Measurements from ENCODE around the gene NOS1AP.
A peak's percentile ranks its signal among the peaks of the same experiment; 100 is the strongest.

Gene NOS1AP

DNA sequence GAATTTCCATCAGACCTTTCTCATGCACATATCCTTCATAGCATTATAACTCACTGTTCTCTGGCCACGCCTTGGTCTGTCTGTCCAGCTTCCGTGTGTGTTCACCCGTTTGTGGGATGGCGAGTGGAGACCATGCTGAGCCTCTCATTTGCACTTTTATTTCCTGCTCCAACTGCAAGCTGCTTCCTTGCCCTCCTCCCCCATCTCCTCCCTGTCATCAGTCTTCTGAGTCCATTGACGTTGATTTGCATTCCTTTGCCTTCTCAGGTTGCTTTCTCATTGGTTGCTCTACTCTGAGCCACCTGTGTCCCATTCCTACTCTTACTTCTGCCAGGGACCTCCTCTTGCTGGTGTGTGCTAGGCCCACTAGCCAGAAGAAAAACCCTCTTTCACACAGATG lies 146.4 kb downstream of the NOS1AP start:
- DNase-seq (no peak), ATAC-seq (no peak)
- peak overlapping the region in 1 of 2 donors; percentile 1 for H3K27ac Mint-ChIP-seq
- no peaks in the 10 kb centered on the region for H3K9me3 Mint-ChIP-seq
- H3K4me1 Mint-ChIP-seq = no peaks in the 10 kb centered on the region
- H3K4me3 Mint-ChIP-seq = no peak overlapping the region
- peaks cover 41% of the 10 kb centered on the region for H3K27me3 Mint-ChIP-seq

DNA sequence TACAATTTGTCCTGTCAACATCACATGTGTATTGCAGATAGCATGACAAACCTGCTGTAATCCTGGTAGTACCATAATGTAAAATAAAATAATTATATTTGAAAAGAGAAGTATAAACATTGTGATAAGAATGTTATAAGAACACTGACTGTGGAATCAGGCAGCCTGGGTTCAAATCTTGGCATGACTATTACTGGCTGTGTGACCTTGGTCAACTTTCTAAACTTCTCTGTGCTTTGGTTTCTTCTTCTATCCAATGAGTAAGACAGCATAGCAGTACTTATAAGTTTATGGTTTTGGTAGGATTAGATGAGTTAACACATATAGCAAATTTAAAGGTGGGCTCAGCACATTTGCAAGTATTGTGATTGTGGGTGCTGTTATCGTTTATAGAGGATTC lies 147.1 kb downstream of the NOS1AP start:
- H3K27me3 Mint-ChIP-seq = peaks cover 42% of the 10 kb centered on the region
- H3K9me3 Mint-ChIP-seq = no peaks in the 10 kb centered on the region
- H3K4me1 Mint-ChIP-seq = no peaks in the 10 kb centered on the region
- H3K4me3 Mint-ChIP-seq = no peak overlapping the region
- DNase-seq (no peak), ATAC-seq (no peak)
- no peak overlapping the region for H3K27ac Mint-ChIP-seq

DNA sequence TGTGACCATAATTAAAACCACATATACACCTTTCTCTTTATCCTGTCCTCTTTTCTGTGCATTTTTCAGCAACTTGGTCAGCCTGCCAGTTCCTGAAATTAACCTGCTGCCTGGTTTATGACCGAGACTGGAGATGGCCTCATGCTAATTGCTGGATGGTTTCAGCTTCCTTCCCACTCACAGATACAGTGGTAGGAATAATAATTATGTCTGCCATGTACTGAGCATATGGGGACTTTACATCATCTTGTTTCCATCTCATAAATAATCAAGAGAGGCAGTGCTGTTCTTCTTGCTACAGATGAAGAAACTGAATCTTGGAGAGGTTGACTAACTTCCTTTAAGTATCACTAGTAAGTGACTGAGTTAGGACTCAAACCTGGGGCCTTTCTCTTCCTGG lies 148.2 kb downstream of the NOS1AP start:
- no peaks in the 10 kb centered on the region for H3K4me1 Mint-ChIP-seq
- H3K4me3 Mint-ChIP-seq = no peak overlapping the region
- DNase-seq = no peak
- no peaks in the 10 kb centered on the region for H3K9me3 Mint-ChIP-seq
- ATAC-seq = no peak
- H3K27me3 Mint-ChIP-seq = peaks cover 42% of the 10 kb centered on the region
- no peak overlapping the region for H3K27ac Mint-ChIP-seq

DNA sequence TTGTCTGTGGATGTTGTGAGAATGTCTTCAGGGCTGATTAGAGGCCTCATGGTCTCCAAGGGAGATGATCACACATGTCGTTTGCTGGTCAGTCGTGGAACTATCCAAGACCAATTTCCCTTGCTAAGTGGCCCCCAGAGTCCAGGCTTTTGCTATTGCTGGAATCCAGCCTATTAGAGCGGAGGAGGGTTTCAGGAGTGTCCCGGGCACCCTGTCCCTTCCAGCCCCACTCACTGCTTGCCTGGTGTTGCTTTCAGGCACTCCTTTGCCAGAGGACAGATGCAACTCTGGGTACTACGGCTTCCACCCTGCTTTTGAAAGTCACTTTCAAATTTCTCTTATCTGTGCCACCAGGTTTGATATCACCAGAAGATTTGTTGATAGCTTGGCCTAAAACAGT lies 149.1 kb downstream of the NOS1AP start:
- Mint-ChIP-seq H3K9me3 (no peaks in the 10 kb centered on the region), H3K4me3 (no peak overlapping the region), H3K4me1 (no peaks in the 10 kb centered on the region), H3K27ac (no peak overlapping the region), H3K27me3 (peaks cover 42% of the 10 kb centered on the region)
- no peak for ATAC-seq
- no peak for DNase-seq

DNA sequence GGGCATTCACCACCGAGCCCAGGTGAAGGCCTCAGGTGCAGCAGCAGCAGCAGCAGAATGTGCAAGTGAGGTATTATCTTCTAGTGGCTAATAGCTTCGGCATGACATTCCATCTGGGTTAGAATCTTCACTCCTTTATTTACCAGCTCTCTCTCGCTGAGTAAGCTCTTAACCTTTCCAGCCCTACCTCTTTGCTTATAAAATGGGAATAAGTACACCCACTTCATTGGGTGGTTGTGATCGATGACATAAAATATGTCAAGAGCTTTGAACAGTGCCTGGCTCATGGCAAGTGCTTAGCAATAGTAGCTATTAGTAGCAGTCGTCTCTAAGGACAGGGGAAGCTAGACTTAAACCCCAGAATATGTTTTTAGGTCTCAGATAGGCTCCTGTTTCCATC lies 149.5 kb downstream of the NOS1AP start:
- no peak overlapping the region for H3K27ac Mint-ChIP-seq
- H3K9me3 Mint-ChIP-seq = no peaks in the 10 kb centered on the region
- ATAC-seq = no peak
- no peaks in the 10 kb centered on the region for H3K4me1 Mint-ChIP-seq
- DNase-seq = no peak
- H3K27me3 Mint-ChIP-seq = peaks cover 42% of the 10 kb centered on the region
- no peak overlapping the region for H3K4me3 Mint-ChIP-seq

DNA sequence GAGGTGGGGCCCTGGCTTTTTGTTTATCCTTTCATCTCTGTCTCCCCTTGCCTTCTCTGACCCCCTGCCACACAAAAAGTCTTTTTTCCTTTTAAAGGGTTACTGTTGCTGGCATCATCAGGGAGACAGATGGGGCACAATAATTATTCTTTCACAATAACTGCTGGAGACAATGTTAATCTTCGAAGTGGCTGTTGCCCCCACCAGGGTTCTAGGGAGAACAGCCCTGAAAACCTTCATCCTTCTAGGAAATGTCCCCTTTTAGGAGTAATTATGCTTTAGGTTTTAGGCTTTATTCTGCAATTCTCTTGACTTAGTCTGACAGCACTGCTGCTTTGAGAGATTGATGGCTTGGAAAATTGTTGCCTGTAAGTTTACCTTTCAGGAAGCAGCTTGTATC lies 150.0 kb downstream of the NOS1AP start:
- Mint-ChIP-seq H3K27ac (no peak overlapping the region), H3K27me3 (peaks cover 42% of the 10 kb centered on the region)

DNA sequence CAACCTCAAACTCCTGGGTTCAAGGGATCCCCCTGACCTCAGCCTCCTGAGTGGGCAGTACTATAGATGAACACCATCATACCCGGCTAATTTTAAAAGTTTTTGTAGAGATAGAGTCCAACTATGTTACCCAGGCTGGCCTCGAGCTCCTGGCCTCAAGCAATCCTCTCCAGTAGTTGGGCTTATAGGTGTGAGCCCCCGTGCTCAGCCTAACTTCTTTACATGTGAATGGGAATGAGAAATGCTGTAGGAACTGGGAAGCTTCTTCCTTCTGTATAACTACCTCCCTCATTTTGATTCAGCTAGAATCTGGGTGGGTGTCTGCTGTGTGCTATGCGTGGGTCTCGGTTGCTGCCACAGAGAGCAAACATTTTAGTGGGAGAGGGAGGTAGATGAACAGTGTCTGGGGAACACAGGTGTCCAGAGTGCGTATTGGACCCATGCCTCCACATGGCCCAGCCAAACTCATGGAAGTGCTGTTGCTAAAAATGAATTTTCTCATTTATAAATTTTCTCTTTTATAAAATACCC lies 150.6 kb downstream of the NOS1AP start:
- ATAC-seq = no peak
- H3K27me3 Mint-ChIP-seq = peaks cover 42% of the 10 kb centered on the region
- no peaks in the 10 kb centered on the region for H3K4me1 Mint-ChIP-seq

More for the DNA sequence above, 150.0 kb downstream of the NOS1AP start:
- no peak for DNase-seq
- H3K4me3 Mint-ChIP-seq = no peak overlapping the region
- no peaks in the 10 kb centered on the region for H3K9me3 Mint-ChIP-seq
- H3K4me1 Mint-ChIP-seq = no peaks in the 10 kb centered on the region
- ATAC-seq = no peak

DNA sequence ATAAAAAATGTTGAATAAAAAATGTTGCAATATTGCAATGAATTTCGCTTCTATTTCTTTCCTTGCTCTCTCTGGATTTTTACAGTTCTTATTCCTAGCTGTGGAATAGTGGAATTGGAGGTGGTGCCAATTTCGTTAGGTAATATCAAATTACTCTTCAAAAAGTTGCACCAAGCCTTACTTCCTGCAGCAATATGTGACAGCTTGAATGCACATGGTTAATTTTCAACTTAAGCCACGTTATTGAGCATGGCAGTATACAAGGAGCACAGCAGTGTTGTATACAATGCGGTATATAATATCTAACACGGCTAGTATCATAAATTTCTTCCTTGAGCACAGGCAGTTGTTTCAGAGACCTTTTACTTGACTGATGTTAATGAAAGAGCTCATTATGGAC lies 152.5 kb downstream of the NOS1AP start:
- no peak for DNase-seq
- Mint-ChIP-seq H3K27me3 (peaks cover 34% of the 10 kb centered on the region), H3K4me3 (no peak overlapping the region), H3K4me1 (no peaks in the 10 kb centered on the region), H3K27ac (no peak overlapping the region), H3K9me3 (no peaks in the 10 kb centered on the region)
- no peak for ATAC-seq

More for the DNA sequence above, 150.6 kb downstream of the NOS1AP start:
- H3K27ac Mint-ChIP-seq = no peak overlapping the region
- H3K4me3 Mint-ChIP-seq = no peak overlapping the region
- H3K9me3 Mint-ChIP-seq = no peaks in the 10 kb centered on the region
- no peak for DNase-seq

DNA sequence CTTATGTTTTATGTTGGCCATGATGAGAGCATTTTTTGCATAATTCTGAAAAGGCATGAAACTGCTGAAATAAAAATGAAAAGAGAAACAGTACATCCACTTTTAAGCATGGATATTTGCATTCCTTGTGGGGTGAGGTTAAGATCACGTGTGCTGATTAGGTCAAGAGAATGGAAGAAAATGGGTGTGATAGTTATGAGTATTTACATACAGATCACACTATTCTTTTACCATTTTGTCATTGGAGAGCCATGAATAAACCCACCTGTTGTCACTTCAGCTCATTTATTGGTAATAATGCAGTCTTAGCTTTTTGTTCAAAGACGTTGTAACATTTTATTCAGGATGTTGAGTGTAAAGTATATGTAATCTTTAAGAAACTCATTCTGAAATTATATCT lies 153.2 kb downstream of the NOS1AP start:
- Mint-ChIP-seq H3K4me3 (no peak overlapping the region), H3K27me3 (peaks cover 34% of the 10 kb centered on the region), H3K4me1 (no peaks in the 10 kb centered on the region), H3K9me3 (no peaks in the 10 kb centered on the region), H3K27ac (no peak overlapping the region)
- no peak for DNase-seq
- ATAC-seq = no peak

DNA sequence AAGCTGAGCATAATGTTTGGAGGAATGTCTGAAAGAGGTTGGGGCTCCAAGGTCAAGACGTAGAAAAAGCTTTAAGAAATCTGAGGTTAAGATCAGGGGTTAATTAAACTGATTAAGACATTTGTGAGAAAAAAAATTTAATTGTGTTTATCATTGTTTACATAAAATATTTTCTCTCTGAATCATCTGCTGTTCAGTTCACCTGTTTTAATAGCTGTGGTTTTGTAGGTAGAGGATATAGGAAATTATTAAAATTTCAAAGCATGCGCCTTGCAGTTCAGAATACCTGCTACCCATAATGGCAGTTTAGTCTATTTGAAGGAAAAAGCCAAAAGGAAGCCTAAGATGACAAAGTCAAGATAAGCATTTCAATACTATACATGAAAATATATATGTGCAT lies 154.0 kb downstream of the NOS1AP start:
- Mint-ChIP-seq H3K27ac (no peak overlapping the region), H3K4me1 (no peaks in the 10 kb centered on the region)
- no peak for ATAC-seq

DNA sequence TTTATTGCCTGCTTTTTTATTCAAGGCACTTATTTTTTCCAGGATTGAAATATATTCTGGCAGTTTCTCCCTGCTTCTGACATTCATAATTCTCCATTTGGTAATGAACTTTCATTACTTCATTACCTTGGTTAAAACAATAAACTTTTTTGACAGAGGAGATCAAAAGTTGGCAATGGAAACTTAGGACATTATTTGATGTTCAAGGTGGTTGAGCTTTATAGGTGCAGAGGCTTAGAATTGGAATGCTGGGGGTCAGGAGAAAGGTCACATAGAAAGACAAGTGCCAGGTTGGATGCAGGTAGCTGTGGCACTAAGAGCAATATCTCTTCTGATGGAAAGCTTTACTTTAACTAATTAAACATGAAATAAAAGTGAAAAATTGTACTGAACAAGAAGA lies 154.8 kb downstream of the NOS1AP start:
- H3K4me3 Mint-ChIP-seq = no peak overlapping the region
- H3K27me3 Mint-ChIP-seq = peaks cover 33% of the 10 kb centered on the region
- ATAC-seq = no peak
- H3K27ac Mint-ChIP-seq = no peak overlapping the region
- no peaks in the 10 kb centered on the region for H3K4me1 Mint-ChIP-seq
- no peak for DNase-seq
- no peaks in the 10 kb centered on the region for H3K9me3 Mint-ChIP-seq

More for the DNA sequence above, 154.0 kb downstream of the NOS1AP start:
- Mint-ChIP-seq H3K9me3 (no peaks in the 10 kb centered on the region), H3K27me3 (peaks cover 34% of the 10 kb centered on the region), H3K4me3 (no peak overlapping the region)
- DNase-seq = no peak

DNA sequence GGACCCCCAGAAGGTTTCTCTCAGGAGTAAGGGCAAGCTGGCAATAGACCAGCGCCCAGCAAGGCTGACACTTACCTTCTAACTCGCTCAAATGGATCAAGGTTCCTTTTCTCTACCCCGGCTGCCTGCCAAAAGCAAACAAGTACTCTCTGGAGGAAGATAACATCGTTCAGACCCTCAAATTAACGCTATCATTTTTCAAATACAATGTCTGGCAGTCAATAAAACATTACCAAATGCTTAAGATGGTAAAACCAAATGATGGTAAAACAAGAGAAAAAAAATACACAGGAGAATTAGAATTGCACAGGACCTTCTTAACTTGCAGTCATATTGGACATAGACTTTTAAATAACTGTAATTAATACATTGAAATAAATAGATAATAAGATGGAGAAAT lies 159.1 kb downstream of the NOS1AP start:
- ATAC-seq = no peak
- H3K27ac Mint-ChIP-seq = no peak overlapping the region

DNA sequence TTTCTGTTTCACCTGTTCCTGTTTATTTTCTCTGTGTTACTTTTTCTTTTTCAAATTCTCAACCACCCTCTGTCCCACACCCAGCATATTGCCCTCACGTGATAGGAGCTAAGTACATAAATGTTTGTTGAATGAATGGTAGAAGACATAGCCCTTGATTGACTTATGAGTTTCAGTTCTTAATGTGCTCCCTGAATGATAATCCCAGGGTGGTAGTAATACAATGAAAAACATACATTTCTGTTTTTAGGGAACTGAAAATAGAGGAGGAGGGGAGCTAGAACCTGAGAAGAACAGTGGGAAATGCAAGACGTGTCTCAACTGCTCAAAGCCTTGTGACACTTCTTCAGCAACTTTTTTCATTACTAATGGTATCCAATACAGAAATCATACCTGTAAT lies 160.1 kb downstream of the NOS1AP start:
- Mint-ChIP-seq H3K27me3 (no peaks in the 10 kb centered on the region), H3K4me1 (no peaks in the 10 kb centered on the region), H3K27ac (no peak overlapping the region), H3K4me3 (no peak overlapping the region), H3K9me3 (no peaks in the 10 kb centered on the region)
- ATAC-seq = no peak
- DNase-seq = no peak

More for the DNA sequence above, 159.1 kb downstream of the NOS1AP start:
- no peaks in the 10 kb centered on the region for H3K9me3 Mint-ChIP-seq
- no peak overlapping the region for H3K4me3 Mint-ChIP-seq
- DNase-seq = no peak
- no peaks in the 10 kb centered on the region for H3K27me3 Mint-ChIP-seq
- no peaks in the 10 kb centered on the region for H3K4me1 Mint-ChIP-seq

DNA sequence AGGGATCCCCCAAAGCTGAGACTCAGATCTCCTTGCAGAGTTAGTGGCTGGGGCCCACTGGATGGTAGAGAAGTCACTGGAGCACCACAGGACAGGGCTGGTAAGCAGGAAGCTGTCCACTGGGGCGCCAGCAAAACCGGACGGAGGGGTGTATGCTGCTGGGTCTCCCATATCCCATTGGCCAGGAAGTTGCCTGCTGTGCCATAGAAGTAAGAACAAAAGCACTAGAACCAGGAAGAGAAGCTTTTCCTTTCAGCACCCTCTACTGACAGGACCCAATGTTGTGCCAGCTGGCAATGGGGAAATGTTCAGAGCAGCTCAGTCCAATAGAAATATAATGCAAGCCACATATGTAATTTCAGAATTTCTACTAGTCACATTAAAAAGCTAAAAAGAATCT lies 160.6 kb downstream of the NOS1AP start:
- H3K9me3 Mint-ChIP-seq = no peaks in the 10 kb centered on the region
- H3K4me3 Mint-ChIP-seq = no peak overlapping the region
- no peak overlapping the region for H3K27ac Mint-ChIP-seq
- no peak for ATAC-seq
- no peak for DNase-seq
- H3K4me1 Mint-ChIP-seq = no peaks in the 10 kb centered on the region
- H3K27me3 Mint-ChIP-seq = no peaks in the 10 kb centered on the region

DNA sequence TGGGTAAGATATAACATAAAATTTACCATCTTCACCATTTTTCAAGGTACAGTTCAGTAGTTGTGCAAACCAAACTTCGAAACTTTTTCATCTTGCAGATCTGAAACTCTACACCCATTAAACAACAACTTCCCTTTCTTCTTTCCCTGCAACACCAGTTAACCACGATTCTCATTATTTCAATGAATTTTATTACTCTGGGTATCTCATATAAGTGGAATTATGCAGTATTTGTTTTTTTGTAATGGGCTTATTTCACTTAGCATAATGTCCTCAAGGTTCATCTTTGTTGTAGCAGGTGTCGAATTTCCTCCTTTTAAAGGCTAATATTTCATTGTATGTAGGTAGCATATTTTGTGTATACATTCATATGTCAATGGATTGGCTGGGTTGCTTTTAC lies 161.0 kb downstream of the NOS1AP start:
- Mint-ChIP-seq H3K27me3 (no peaks in the 10 kb centered on the region), H3K4me1 (no peaks in the 10 kb centered on the region), H3K27ac (no peak overlapping the region), H3K9me3 (no peaks in the 10 kb centered on the region), H3K4me3 (no peak overlapping the region)
- ATAC-seq (no peak), DNase-seq (no peak)

DNA sequence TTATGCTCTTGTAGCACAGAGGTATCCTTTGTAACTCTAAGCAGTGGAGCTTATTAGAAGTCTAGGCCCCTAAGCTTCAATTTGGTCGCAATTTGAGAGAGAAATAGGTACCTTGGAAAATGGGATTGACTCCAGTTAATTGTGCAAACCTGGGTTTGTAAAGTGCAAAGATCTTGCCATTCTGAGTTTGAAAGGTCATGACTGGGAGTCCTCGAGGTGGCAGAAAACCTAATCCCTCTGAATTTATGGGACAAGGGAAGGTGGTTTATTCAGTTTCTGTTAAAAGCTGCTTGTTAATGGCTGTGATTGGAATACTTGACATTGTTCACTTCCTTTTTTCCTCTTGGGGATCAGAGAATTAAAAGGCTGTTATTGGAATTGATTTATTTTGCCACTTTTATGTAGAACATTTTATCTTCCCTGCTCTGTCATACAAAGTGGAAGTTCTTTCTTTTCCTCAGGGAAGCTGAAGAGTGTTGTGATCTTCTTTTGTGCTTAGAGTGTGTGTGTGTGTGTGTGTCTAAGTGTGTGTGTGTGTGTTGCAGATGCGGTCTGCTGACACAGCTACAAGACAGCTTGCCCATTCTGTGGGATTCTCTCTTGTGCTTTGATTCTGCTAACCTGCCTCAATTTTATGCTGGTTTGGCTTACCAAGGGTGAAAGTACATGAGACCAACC lies 162.7 kb downstream of the NOS1AP start:
- Mint-ChIP-seq H3K4me3 (no peak overlapping the region), H3K27me3 (peaks cover 8% of the 10 kb centered on the region), H3K27ac (no peak overlapping the region), H3K4me1 (no peaks in the 10 kb centered on the region), H3K9me3 (no peaks in the 10 kb centered on the region)
- DNase-seq = no peak
- no peak for ATAC-seq

DNA sequence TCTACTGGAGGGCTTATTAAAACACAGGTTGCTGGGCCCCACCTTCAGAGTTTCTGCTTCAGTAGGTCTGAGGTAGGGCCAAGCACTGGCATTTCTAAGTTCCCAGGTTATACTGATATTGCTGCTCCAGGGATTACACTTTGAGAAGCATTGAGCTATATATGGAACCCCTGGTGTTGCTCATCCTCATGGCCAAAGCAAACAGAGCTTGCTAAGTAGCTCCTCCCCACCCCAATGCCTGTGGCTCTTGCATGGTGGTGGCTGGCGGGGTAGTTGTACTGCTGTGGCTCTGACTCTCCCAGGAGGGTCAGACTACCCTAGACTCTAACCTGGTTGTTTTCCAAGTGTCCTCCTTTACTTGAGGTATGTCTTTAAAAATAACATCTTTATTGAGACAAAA lies 163.6 kb downstream of the NOS1AP start:
- H3K4me3 Mint-ChIP-seq = no peak overlapping the region
- no peaks in the 10 kb centered on the region for H3K9me3 Mint-ChIP-seq
- DNase-seq = no peak
- H3K27ac Mint-ChIP-seq = no peak overlapping the region
- peaks cover 13% of the 10 kb centered on the region for H3K27me3 Mint-ChIP-seq
- ATAC-seq = no peak
- H3K4me1 Mint-ChIP-seq = no peaks in the 10 kb centered on the region
